Nephron (organoid): ENCODE measurements around the gene DBNL.
"Not testable (repeated sequence)": the region's sequence is repeated elsewhere in the genome, so short reads cannot be mapped to it uniquely, and the experiment has no call there.

Experiments used
- H3K27ac Mint-ChIP-seq, 3 experiments: 2 replicates each; pipeline ENCODE4 v1.8.0; 2020; ENCODE audit warnings: mixed read lengths in 3 of 3, mild to moderate bottlenecking in 2 of 3, moderate library complexity in 1 of 3
- H3K27me3 Mint-ChIP-seq: 2 replicates; pipeline ENCODE4 v1.8.0; 2021; ENCODE audit warnings: low read depth, mild to moderate bottlenecking, moderate library complexity, mixed read lengths
- H3K36me3 Mint-ChIP-seq: 2 replicates; pipeline ENCODE4 v1.8.0; 2020; ENCODE audit warnings: low read depth, mixed read lengths
- H3K4me1 Mint-ChIP-seq: 2 replicates; pipeline ENCODE4 v1.8.0; 2020; ENCODE audit warnings: mixed read lengths
- H3K4me3 Mint-ChIP-seq, 3 experiments: 2 replicates each; pipeline ENCODE4 v1.8.0; 2020; ENCODE audit warnings: mild to moderate bottlenecking in 3 of 3, mixed read lengths in 3 of 3, moderate library complexity in 2 of 3
- H3K9me3 Mint-ChIP-seq: 2 replicates; pipeline ENCODE4 v1.8.0; 2020; ENCODE audit warnings: mixed read lengths
- CTCF ChIP-seq, 3 experiments: fragments of 200-600 bp; sonication (generic); IDR thresholded peaks; one replicate each; pipeline ENCODE4 v1.5.0; 2021; ENCODE audit warnings: antibody characterized with exemption in 3 of 3; ENCODE audit not compliant: unreplicated experiment in 3 of 3

DBNL gene

GRCh38 chr7:44033971-44034844, 10.3 kb upstream of the DBNL start:
- H3K9me3 Mint-ChIP-seq: not testable (repeated sequence)

GRCh38 chr7:44036364-44036763, 8.1 kb upstream of the DBNL start:
- H3K27me3 Mint-ChIP-seq: peaks cover 10% of the 10 kb centered on the region
- not testable (repeated sequence) for H3K27ac Mint-ChIP-seq, H3K36me3 Mint-ChIP-seq, H3K4me3 Mint-ChIP-seq, H3K9me3 Mint-ChIP-seq, H3K4me1 Mint-ChIP-seq

More at GRCh38 chr7:44033971-44034844, 10.3 kb upstream of the DBNL start:
- not testable (repeated sequence) for H3K27ac Mint-ChIP-seq, H3K4me3 Mint-ChIP-seq, H3K36me3 Mint-ChIP-seq, H3K27me3 Mint-ChIP-seq, H3K4me1 Mint-ChIP-seq

GRCh38 chr7:44037951-44038350, 6.6 kb upstream of the DBNL start:
- not testable (repeated sequence) for H3K27ac Mint-ChIP-seq, H3K9me3 Mint-ChIP-seq, H3K36me3 Mint-ChIP-seq, H3K4me1 Mint-ChIP-seq
- Mint-ChIP-seq H3K4me3 (peak overlapping the region in 1 of 3 experiments; percentile 57), H3K27me3 (peaks cover 23% of the 10 kb centered on the region)

GRCh38 chr7:44038553-44038952, 5.9 kb upstream of the DBNL start:
- not testable (repeated sequence) for H3K4me1 Mint-ChIP-seq, H3K36me3 Mint-ChIP-seq, H3K9me3 Mint-ChIP-seq, H3K27ac Mint-ChIP-seq, H3K4me3 Mint-ChIP-seq
- peaks cover 23% of the 10 kb centered on the region for H3K27me3 Mint-ChIP-seq

- Mint-ChIP-seq H3K27ac (peak overlapping the region in 2 of 3 experiments; percentile 74 to 80), H3K4me3 (peak overlapping the region; percentile 75 to 84 (median 79)), H3K27me3 (peaks cover 23% of the 10 kb centered on the region)
- H3K36me3 Mint-ChIP-seq, H3K9me3 Mint-ChIP-seq, H3K4me1 Mint-ChIP-seq: not testable (repeated sequence)
Observed at GRCh38 chr7:44038961-44039558, 5.4 kb upstream of the DBNL start.

- not testable (repeated sequence) for H3K27ac Mint-ChIP-seq, H3K9me3 Mint-ChIP-seq, H3K4me1 Mint-ChIP-seq, H3K36me3 Mint-ChIP-seq
- Mint-ChIP-seq H3K27me3 (peaks cover 23% of the 10 kb centered on the region), H3K4me3 (peak overlapping the region in 1 of 3 experiments; percentile 32)
Observed at GRCh38 chr7:44039800-44040492, 4.6 kb upstream of the DBNL start.

GRCh38 chr7:44040493-44040891, 4.0 kb upstream of the DBNL start:
- H3K36me3 Mint-ChIP-seq, H3K4me1 Mint-ChIP-seq, H3K9me3 Mint-ChIP-seq: not testable (repeated sequence)

GRCh38 chr7:44042221-44042620, 2.3 kb upstream of the DBNL start:
- peaks cover 9% of the 10 kb centered on the region for H3K36me3 Mint-ChIP-seq
- no peak for TF ChIP-seq CTCF (IDR thresholded peaks at IDR 0.05; ENCODE audit: unreplicated experiment in 3 of 3)
- no peak overlapping the region for H3K27ac Mint-ChIP-seq
- peak overlapping the region; percentile 48 to 70 (median 54) for H3K4me3 Mint-ChIP-seq
- H3K9me3 Mint-ChIP-seq: no peaks in the 10 kb centered on the region
- peaks cover 23% of the 10 kb centered on the region for H3K27me3 Mint-ChIP-seq
- peaks cover 25% of the 10 kb centered on the region for H3K4me1 Mint-ChIP-seq

More at GRCh38 chr7:44040493-44040891, 4.0 kb upstream of the DBNL start:
- not testable (repeated sequence) for H3K27ac Mint-ChIP-seq
- peak in 1 of 3 experiments; percentile 30 for TF ChIP-seq CTCF (IDR thresholded peaks at IDR 0.05; ENCODE audit: unreplicated experiment in 3 of 3)
- Mint-ChIP-seq H3K4me3 (peak overlapping the region; percentile 59 to 74 (median 70)), H3K27me3 (peaks cover 23% of the 10 kb centered on the region)
